Esophagus squamous epithelium (tissue), 5 donors: ENCODE results near the gene MLH3. TPM values are rescaled to one million over a fixed set of nuclear protein-coding genes. Genes with fewer than 3 reads are reported as not detected.

Experiments used
- DNase-seq: peaks from one replicate; lab custom pipeline; 2025; lab: John Stamatoyannopoulos, UW
- H3K27ac ChIP-seq, 4 donors: fragments of 200-600 bp; sonication (generic); one replicate each; pipeline ENCODE4 v1.5.1; 2016 to 2019; ENCODE audit warnings: mild to moderate bottlenecking in 1 of 4
- H3K27me3 ChIP-seq, 4 donors: fragments of 200-600 bp; sonication (generic); 1 replicate in 3 of 4; 2 replicates in 1 of 4; pipeline versions ENCODE4 v1.5.1 to v1.6.0; 2017 to 2021; ENCODE audit warnings: antibody characterized with exemption in 1 of 4
- H3K36me3 ChIP-seq, 3 donors: fragments of 200-600 bp; sonication (generic); one replicate each; pipeline ENCODE4 v1.5.1; 2016 to 2019
- H3K4me1 ChIP-seq, 3 donors: fragments of 200-600 bp; sonication (generic); one replicate each; pipeline ENCODE4 v1.5.1; 2017 to 2019
- H3K4me3 ChIP-seq, 4 donors: fragments of 200-600 bp; sonication (generic); 1 replicate in 3 of 4; 2 replicates in 1 of 4; pipeline ENCODE4 v1.5.1; 2016 to 2019; ENCODE audit warnings: mild to moderate bottlenecking in 2 of 4, moderate library complexity in 1 of 4
- H3K9me3 ChIP-seq, 3 donors: fragments of 200-600 bp; sonication (generic); one replicate each; pipeline ENCODE4 v1.5.1; 2016 to 2019
- POLR2A ChIP-seq, 4 donors: fragments of 450-650 bp; IDR thresholded peaks; one replicate each; pipeline ENCODE4 v1.6.1; 2017; ENCODE audit warnings: antibody characterized with exemption in 4 of 4, mild to moderate bottlenecking in 4 of 4, moderate library complexity in 3 of 4
- WGBS, 2 donors: methylation state at CpG; one replicate each; pipeline ENCODE4 v1.1.5; 2018; 5-methylcytosine and 5-hydroxymethylcytosine counted together
- intact Hi-C: fragments of 100-400 bp; cut with DNase I; formaldehyde crosslinking; loops from one replicate; pipeline ENCODE4 v1.15.0; 2022
- total RNA-seq, 4 donors: library from RNA; depleted of rRNA; stranded (reverse); fragments of >200 nt; gene quantifications; one replicate each; pipeline ENCODE4 v1.1.0, GENCODE V29; 2016
- TF ChIP-seq, protein P1 (sequence below), 6 experiments: fragments of 450-650 bp in 4 of 6; fragments of 200-600 bp in 2 of 6; sonication (generic) in 2 of 6; IDR thresholded peaks; one replicate each; pipeline ENCODE4 v1.5.1; 2016 to 2019; ENCODE audit warnings: antibody characterized with exemption in 6 of 6, mild to moderate bottlenecking in 4 of 6, moderate library complexity in 4 of 6
- donor health status: DM: yes; HTN: yes; CAD: no.

The MLH3 gene
- total RNA-seq, 4 donors from 2014 or later = 8.4 to 39.7 (median 11.0) TPM

DNA sequence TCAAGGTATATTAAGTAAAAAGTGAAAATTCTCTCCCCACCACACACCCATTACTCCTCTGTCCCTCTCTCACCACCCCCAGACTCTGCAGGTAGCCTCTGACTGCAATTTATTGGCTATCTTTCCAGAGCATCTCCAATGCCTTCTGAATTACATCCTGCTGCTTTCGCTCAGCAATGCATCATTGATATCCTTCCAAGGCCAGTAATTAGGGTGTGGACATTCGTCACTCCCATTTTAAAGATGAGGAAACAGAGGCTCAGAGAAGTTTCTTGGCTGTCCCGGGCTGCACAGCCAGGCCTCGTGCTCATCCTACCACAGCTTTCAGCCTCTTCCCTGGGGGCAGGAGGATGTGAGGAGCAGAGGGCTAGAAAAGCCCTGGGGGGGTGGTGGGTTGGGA is 72.2 kb downstream of the MLH3 start:
- intact Hi-C loops = no loop called here
- H3K27ac ChIP-seq = peak overlapping the region in 2 of 4 donors; percentile 60 to 63
- no peaks in the 10 kb centered on the region for H3K36me3 ChIP-seq
- H3K9me3 ChIP-seq = no peaks in the 10 kb centered on the region
- no peak for DNase-seq
- peaks cover 3 to 99% (median 56%) of the 10 kb centered on the region in 3 donors for H3K4me1 ChIP-seq
- WGBS, 2 donors = 42 to 62% methylated on average over 3 to 4 of the region's 4 CpGs
- TF ChIP-seq POLR2A (IDR thresholded peaks at IDR 0.05) = no peak
- TF ChIP-seq, protein P1, sequence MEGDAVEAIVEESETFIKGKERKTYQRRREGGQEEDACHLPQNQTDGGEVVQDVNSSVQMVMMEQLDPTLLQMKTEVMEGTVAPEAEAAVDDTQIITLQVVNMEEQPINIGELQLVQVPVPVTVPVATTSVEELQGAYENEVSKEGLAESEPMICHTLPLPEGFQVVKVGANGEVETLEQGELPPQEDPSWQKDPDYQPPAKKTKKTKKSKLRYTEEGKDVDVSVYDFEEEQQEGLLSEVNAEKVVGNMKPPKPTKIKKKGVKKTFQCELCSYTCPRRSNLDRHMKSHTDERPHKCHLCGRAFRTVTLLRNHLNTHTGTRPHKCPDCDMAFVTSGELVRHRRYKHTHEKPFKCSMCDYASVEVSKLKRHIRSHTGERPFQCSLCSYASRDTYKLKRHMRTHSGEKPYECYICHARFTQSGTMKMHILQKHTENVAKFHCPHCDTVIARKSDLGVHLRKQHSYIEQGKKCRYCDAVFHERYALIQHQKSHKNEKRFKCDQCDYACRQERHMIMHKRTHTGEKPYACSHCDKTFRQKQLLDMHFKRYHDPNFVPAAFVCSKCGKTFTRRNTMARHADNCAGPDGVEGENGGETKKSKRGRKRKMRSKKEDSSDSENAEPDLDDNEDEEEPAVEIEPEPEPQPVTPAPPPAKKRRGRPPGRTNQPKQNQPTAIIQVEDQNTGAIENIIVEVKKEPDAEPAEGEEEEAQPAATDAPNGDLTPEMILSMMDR (IDR thresholded peaks at IDR 0.05) = no peak
- H3K27me3 ChIP-seq = no peaks in the 10 kb centered on the region
- no peak overlapping the region for H3K4me3 ChIP-seq

DNA sequence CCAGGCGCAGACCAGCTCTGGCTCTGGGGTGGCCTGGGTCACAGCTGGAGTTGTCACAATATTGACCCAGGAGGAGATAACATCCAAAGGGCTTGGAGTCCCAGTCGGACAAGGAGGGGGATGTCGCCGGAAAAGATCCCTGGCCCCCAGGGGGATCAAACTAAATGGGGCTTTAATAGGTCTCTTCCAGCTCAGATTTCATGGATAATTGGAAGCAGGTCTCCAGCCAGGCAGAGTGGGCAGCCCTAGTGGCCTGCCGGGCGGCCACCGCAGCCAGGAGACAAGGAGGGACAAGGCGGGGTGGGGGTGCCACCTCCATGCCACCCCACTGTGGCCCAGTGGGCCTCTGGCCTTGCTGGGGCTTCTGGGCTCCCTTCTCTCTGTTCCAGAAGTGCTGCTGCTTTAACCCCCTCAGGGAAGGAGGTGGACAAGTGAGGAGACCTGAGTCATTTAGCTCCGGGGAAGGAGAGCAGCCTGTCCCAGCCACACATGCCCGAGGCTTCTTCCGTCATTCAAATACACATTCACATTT is 72.8 kb downstream of the MLH3 start:
- no peaks in the 10 kb centered on the region for H3K9me3 ChIP-seq
- no peak overlapping the region for H3K27ac ChIP-seq
- TF ChIP-seq POLR2A (IDR thresholded peaks at IDR 0.05) = no peak
- TF ChIP-seq, protein P1 (IDR thresholded peaks at IDR 0.05) = no peak
- 63 to 64% methylated on average over 6 to 7 of the region's 11 CpGs for WGBS, 2 donors
- H3K27me3 ChIP-seq = no peaks in the 10 kb centered on the region
- no peak overlapping the region for H3K4me3 ChIP-seq
- intact Hi-C loops = no loop called here
- DNase-seq = no peak
- H3K36me3 ChIP-seq = no peaks in the 10 kb centered on the region
- H3K4me1 ChIP-seq = peaks cover 3 to 99% (median 58%) of the 10 kb centered on the region in 3 donors

DNA sequence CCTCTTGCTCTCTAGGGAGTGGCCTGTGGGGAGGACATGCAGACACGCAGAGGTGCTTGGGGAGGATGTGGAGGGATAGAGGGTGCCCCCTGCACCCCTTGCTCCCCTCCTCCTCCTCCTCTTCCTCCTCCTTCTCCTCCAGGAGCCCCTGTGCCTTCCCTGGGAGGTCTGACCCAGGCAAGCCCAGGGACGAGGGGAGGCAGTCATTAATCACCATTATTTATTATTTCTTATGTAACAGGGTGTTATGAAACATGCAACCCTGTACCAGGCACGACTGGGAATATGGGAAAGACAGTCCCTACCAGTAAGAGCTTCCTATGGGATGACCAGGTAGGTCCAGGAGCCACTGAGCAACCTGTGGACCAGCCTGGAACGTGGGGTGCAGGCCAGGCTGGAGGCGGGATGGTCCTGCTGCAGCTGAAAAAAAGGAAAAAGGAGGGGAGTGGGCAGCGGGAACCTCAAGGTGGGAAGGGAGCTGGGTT is 73.3 kb downstream of the MLH3 start:
- no peaks in the 10 kb centered on the region for H3K9me3 ChIP-seq
- H3K27me3 ChIP-seq = no peaks in the 10 kb centered on the region
- H3K27ac ChIP-seq = no peak overlapping the region
- peaks cover 3 to 99% (median 62%) of the 10 kb centered on the region in 3 donors for H3K4me1 ChIP-seq
- no peak for TF ChIP-seq POLR2A (IDR thresholded peaks at IDR 0.05)
- TF ChIP-seq, protein P1 (IDR thresholded peaks at IDR 0.05) = no peak
- H3K36me3 ChIP-seq = no peaks in the 10 kb centered on the region
- no peak overlapping the region for H3K4me3 ChIP-seq
- intact Hi-C loops = no loop called here
- WGBS, 2 donors = 50 to 60% methylated on average over 5 to 6 of the region's 6 CpGs
- DNase-seq = no peak

DNA sequence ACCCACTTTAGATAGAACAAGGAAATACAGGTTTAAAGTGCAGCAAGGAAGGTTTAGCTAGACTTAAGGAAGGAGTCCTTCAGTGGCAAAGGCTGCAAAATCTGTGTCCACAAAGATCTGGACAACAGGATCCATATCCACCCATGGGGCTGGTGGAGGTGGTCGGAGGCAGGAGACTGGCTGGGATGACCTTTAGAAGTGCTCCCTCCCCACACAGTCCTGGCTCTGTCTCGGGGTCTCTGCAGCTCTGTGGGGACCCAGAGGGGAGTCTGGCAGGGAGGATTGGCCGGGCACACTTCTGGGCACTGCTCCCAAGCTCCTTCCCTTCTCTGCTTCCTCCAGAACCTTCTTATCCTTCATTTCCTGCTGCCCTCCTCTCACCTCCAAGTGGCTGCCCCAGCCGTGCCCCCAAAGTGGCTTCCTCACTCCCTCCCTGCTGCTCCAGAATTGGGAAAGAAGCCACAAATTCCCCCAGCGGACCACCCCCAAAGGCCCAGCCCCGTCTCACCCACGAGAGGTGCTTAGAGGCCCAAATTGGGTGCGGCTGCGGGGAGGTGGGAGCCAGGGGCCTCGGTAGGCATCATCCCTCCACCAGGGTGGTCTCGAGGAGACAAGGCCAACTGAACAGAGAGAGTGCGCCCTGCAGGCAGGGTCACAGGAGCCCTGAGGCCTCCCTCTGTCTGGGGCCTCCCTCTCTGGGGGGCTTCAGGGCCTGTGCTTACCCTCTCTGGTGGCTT is 73.9 kb downstream of the MLH3 start:
- intact Hi-C loops = no loop called here
- DNase-seq = no peak
- Histone ChIP-seq H3K36me3 (no peaks in the 10 kb centered on the region), H3K27me3 (no peaks in the 10 kb centered on the region), H3K4me3 (no peak overlapping the region), H3K9me3 (no peaks in the 10 kb centered on the region), H3K4me1 (peaks cover 3 to 94% (median 61%) of the 10 kb centered on the region in 3 donors), H3K27ac (no peak overlapping the region)
- 86 to 95% methylated on average over 6 to 8 of the region's 12 CpGs for WGBS, 2 donors
- TF ChIP-seq POLR2A (IDR thresholded peaks at IDR 0.05) = no peak
- TF ChIP-seq, protein P1 (IDR thresholded peaks at IDR 0.05) = no peak
